ENCODE results near the gene ATF7. TPM values are rescaled to one million over a fixed set of nuclear protein-coding genes. Genes with fewer than 3 reads are reported as not detected.
A peak's percentile ranks its signal among the peaks of the same experiment; 100 is the strongest.
"Not testable (repeated sequence)": the region's sequence is repeated elsewhere in the genome, so short reads cannot be mapped to it uniquely, and the experiment has no call there.

ATF7 gene
- total RNA-seq, 2 donors from 2014 or later: 22.1 to 24.7 TPM

- Histone ChIP-seq H3K36me3 (no peaks in the 10 kb centered on the region), H3K4me3 (no peak overlapping the region), H3K27me3 (no peaks in the 10 kb centered on the region), H3K9me3 (no peaks in the 10 kb centered on the region), H3K27ac (peak overlapping the region in 1 of 2 donors; percentile 40), H3K4me1 (peaks cover 0 to 52% of the 10 kb centered on the region in 2 donors)
- DNase-seq (ENCODE audit: low spot score): no peak
- no peak for TF ChIP-seq CTCF (IDR thresholded peaks at IDR 0.05)
Measured at GRCh38 chr12:53602176-53602864, 23.9 kb downstream of the ATF7 start.

GRCh38 chr12:53601296-53601847, 24.8 kb downstream of the ATF7 start:
- DNase-seq (ENCODE audit: low spot score): no peak
- Histone ChIP-seq H3K4me1 (peaks cover 0 to 61% of the 10 kb centered on the region in 2 donors), H3K4me3 (peak overlapping the region in 1 of 2 donors; percentile 7), H3K27me3 (no peaks in the 10 kb centered on the region), H3K9me3 (no peaks in the 10 kb centered on the region), H3K36me3 (no peaks in the 10 kb centered on the region), H3K27ac (peak overlapping the region; percentile 4 to 40)
- TF ChIP-seq CTCF (IDR thresholded peaks at IDR 0.05): no peak

GRCh38 chr12:53600490-53601295, 25.5 kb downstream of the ATF7 start:
- H3K27ac ChIP-seq: peak overlapping the region in 1 of 2 donors; percentile 40
- no peaks in the 10 kb centered on the region for H3K36me3 ChIP-seq
- H3K4me3 ChIP-seq: no peak overlapping the region
- DNase-seq (ENCODE audit: low spot score): no peak
- no peaks in the 10 kb centered on the region for H3K27me3 ChIP-seq
- H3K9me3 ChIP-seq: no peaks in the 10 kb centered on the region
- TF ChIP-seq CTCF (IDR thresholded peaks at IDR 0.05): no peak
- H3K4me1 ChIP-seq: peaks cover 0 to 68% of the 10 kb centered on the region in 2 donors

- DNase-seq (ENCODE audit: low spot score): no peak
- no peak for TF ChIP-seq CTCF (IDR thresholded peaks at IDR 0.05)
- Histone ChIP-seq H3K27me3 (no peaks in the 10 kb centered on the region), H3K36me3 (no peaks in the 10 kb centered on the region), H3K4me3 (no peak overlapping the region), H3K27ac (no peak overlapping the region), H3K9me3 (no peaks in the 10 kb centered on the region), H3K4me1 (peaks cover 0 to 76% of the 10 kb centered on the region in 2 donors)
Measured at GRCh38 chr12:53599579-53599978, 26.6 kb downstream of the ATF7 start.

GRCh38 chr12:53598971-53599370, 27.2 kb downstream of the ATF7 start:
- H3K4me3 ChIP-seq; H3K27me3 ChIP-seq; H3K36me3 ChIP-seq; H3K27ac ChIP-seq; H3K9me3 ChIP-seq; DNase-seq (ENCODE audit: low spot score): not testable (repeated sequence)
- peaks cover 0 to 76% of the 10 kb centered on the region in 2 donors for H3K4me1 ChIP-seq

- Histone ChIP-seq H3K4me1 (peaks cover 0 to 67% of the 10 kb centered on the region in 2 donors), H3K9me3 (no peaks in the 10 kb centered on the region), H3K27ac (peak overlapping the region; percentile 68 to 85), H3K36me3 (no peaks in the 10 kb centered on the region), H3K4me3 (no peak overlapping the region), H3K27me3 (no peaks in the 10 kb centered on the region)
- TF ChIP-seq CTCF (IDR thresholded peaks at IDR 0.05): no peak
- DNase-seq (ENCODE audit: low spot score): no peak
Measured at GRCh38 chr12:53596920-53597363, 29.2 kb downstream of the ATF7 start.

Data from right atrium auricular region (tissue), 2 donors.